Measurements from ENCODE around the gene TRAF3IP1.
"Not testable (repeated sequence)": the region's sequence is repeated elsewhere in the genome, so short reads cannot be mapped to it uniquely, and the experiment has no call there.

Gene TRAF3IP1, protein sequence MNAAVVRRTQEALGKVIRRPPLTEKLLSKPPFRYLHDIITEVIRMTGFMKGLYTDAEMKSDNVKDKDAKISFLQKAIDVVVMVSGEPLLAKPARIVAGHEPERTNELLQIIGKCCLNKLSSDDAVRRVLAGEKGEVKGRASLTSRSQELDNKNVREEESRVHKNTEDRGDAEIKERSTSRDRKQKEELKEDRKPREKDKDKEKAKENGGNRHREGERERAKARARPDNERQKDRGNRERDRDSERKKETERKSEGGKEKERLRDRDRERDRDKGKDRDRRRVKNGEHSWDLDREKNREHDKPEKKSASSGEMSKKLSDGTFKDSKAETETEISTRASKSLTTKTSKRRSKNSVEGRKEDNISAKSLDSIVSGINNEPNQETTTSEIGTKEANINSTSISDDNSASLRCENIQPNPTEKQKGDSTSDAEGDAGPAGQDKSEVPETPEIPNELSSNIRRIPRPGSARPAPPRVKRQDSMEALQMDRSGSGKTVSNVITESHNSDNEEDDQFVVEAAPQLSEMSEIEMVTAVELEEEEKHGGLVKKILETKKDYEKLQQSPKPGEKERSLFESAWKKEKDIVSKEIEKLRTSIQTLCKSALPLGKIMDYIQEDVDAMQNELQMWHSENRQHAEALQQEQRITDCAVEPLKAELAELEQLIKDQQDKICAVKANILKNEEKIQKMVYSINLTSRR

GRCh38 chr2:238320246-238320647, at the start of gene TRAF3IP1:
Gene TRAF3IP1, plus strand, starts transcription at chr2:238320518. Its CDS starts 145 bp downstream, at chr2:238320663.
- peak; percentile 86 for DNase-seq

DNA sequence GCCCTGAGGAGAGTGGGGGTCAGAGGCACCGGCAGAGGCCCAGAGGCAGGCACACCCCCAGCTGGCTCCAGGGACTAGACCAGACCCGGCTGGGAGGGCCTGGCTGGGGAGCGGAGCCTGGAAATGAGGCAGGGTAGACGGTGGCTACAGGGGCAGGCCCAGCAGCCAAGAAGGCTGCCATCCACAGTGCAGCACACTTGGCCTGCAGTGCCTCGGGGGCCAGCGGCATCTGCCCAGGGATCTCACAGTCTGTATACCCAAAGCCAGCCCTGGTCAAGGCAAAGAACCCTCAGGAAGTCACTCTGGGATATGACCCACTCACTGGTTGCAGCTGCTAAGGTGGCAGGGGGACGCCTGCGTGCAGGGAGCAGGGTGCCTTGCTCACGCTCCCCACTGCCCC, 49.7 kb upstream of the TRAF3IP1 start:
- DNase-seq: no peak

- no peak for DNase-seq
Measured at GRCh38 chr2:238271061-238271554, 49.2 kb upstream of the TRAF3IP1 start.

GRCh38 chr2:238271686-238272085, 48.6 kb upstream of the TRAF3IP1 start:
- DNase-seq: not testable (repeated sequence)

DNA sequence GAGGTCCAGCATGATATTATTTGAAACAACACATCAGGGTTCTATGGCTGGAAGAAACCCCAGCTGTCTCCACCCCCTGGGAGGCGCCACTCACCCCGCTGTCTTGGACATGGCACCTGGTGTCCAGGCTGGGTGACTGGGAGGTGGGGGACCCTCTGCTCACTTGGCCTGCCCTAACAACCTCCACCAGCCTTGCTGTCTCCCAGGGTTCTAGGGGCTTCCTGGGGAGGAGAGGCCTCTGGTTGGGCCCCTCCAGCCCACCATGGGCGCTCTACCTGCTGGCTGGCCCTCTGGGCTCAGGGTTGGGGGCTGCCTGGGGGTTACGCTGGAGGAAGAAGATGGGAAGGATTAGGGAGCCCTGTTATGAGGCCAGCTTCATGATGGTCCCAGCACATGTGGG, 48.2 kb upstream of the TRAF3IP1 start:
- no peak for DNase-seq

DNA sequence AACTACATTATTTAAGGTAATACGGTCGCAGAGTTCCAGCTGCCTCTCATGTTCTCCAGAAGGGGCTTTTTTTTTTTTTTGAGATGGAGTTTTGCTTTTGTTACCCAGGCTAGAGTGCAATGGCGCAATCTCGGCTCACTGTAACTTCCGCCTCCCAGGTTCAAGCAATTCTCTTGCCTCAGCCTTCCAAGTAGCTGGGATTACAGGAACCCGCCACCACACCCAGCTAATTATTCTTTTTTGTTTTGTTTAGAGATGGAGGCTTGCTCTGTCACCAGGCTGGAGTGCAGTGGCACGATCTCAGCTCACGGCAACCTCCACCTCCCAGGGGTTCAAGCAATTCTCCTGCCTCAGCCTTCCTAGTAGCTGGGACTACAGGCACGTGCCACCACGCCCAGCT, 46.9 kb upstream of the TRAF3IP1 start:
- not testable (repeated sequence) for DNase-seq

DNA sequence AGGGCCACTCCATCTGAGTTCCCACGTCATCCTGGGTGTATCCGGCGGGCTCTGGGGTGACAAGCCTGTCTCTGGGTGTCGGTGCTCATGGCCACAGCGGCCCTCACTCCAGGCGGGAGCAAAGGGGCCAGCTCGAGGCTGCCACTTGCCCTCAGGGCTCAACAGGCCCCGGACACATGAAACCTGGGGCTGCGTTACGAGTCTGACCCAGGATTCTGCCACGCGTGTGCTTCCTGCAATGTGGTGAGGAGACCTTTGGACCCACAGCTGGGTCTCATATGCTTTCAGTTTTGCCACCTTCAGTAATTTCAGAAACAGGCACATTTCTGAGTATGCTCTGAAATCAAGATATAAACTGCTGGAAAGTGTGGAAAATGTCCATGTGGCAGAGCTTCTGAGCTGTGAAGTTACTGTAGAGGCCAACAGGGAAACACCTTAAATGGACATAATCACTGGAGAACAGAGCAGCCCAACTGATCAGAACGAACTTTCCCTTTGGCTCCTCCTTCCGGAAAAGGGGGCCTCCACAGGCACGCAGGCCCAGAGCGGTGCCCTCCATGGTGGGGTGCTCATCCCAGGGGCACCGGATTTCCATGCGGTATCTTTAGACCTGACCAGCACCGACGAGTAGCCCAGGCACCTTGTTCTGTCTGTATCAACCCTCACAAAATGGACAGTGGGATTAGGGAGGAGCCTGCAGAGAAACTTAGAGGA, 46.0 kb upstream of the TRAF3IP1 start:
- no peak for DNase-seq

GRCh38 chr2:238277695-238278094, 42.6 kb upstream of the TRAF3IP1 start:
- no peak for DNase-seq

DNA sequence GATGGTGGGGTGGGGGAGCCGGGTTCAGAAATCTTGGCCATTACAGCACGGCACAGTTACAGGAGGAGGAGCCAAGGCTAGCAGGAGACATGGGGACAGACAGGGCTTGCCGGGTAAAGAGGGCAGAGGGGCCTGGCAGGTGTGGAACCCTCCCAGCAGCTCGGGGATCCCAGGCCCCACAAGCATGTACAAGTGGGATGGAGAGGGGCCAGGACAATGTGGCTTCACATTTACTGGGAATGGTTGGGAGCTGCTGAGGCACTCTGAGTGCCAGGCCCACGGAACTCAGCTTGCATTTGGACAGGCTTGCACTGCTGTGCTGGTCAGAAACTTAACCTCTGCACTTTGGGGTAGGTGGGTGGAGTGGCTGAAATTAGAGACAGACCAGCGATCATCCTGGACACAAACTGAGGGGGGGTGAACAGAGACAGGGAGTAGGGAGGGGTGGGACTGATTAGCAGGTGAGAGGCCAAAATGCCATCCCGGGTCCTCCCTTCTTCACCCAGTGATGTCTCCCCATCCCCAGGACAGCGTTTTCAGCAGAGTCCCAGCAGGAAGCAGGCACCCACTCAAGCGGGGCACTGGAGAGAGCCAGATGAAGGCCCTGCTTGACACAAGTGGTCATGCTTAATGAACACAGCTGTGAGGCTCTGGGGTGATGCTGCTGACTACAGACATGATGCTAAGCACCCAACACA, 41.5 kb upstream of the TRAF3IP1 start:
- no peak for DNase-seq

DNA sequence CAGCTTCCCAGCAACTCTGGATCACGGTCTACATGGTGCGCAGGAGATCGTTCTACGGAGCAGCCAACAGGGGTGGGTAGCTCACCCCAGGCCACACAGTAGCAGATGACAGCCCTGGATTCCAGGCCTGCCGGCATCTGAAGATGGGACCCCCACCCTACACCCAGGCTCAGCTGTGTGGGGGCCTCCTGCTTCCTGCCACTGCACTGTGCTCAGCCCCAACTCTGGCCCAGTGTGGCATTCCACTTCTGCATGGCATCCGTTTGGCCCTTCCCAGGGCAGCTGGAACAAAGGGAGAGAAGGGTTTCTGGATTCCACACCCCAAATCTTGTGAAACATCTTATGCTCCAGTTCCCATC, 41.0 kb upstream of the TRAF3IP1 start:
- no peak for DNase-seq

- no peak for DNase-seq
Measured at GRCh38 chr2:238280083-238280825, 40.1 kb upstream of the TRAF3IP1 start.

GRCh38 chr2:238281826-238282480, 38.4 kb upstream of the TRAF3IP1 start:
- DNase-seq: no peak

DNA sequence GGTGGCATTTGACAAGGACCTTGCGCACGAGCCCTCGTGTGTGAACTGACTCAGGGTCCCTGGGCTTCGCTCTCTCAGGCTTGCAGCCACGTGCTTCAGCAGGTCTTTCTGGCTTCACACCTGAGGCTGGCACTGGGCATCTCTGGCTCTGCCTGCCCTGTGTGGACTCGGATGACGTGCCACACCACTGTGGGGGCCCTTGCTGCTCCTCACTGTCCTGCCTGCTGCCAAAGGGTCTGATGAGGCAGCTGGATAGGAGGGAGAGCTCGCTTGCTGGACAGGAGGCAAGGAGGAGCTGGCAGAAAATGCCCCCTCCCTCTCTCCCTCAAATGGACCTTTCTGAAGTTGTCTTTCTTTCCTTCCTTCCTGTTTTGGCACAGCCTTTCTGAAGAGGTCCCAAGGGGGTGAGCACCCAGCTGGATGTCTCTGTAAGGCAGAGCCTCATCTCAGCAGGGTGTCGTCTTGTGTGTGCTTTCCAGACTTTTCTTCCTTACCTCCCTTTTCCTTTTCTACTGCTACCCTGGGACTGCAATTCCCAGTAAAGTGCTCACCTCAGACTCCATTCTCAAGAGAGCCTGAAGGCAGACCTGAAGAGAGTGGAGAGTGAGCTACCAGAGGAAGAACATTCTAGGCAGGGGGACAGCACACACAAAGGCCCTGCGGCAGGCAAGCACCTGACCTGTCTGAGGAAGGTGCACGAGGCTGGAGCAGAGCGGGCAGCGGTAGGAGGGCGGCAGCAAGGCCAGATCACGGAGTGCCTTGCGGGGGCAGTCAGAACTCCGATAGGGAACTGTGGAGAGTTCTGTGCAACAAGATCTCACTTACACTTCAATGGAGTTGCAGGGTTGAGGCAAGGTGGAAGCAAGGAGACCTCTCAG, 37.2 kb upstream of the TRAF3IP1 start:
- DNase-seq: no peak

GRCh38 chr2:238284802-238285515, 35.4 kb upstream of the TRAF3IP1 start:
- no peak for DNase-seq

DNA sequence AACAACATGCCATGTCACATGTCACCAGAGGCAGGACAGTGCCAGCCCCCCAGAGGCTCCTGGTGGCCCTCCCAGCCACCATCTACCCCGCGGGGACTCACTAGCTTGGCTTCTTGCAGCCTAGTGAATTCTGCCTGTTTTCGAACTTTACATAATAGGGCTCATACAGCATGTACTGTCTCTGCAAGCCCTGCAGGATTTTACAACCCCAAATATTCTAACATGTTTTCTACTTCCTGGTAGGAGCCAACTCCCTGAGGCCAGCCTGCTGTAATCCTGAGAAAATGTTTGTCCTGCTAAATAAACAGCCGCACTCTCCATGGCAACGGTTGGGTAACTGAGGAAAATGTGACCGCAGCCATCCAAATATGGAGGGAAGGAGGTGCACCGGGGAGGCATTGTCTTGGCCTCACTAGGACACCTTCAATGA, 34.6 kb upstream of the TRAF3IP1 start:
- no peak for DNase-seq

- no peak for DNase-seq
Measured at GRCh38 chr2:238286095-238286494, 34.2 kb upstream of the TRAF3IP1 start.

- no peak for DNase-seq
Measured at GRCh38 chr2:238286551-238286950, 33.8 kb upstream of the TRAF3IP1 start.

DNA sequence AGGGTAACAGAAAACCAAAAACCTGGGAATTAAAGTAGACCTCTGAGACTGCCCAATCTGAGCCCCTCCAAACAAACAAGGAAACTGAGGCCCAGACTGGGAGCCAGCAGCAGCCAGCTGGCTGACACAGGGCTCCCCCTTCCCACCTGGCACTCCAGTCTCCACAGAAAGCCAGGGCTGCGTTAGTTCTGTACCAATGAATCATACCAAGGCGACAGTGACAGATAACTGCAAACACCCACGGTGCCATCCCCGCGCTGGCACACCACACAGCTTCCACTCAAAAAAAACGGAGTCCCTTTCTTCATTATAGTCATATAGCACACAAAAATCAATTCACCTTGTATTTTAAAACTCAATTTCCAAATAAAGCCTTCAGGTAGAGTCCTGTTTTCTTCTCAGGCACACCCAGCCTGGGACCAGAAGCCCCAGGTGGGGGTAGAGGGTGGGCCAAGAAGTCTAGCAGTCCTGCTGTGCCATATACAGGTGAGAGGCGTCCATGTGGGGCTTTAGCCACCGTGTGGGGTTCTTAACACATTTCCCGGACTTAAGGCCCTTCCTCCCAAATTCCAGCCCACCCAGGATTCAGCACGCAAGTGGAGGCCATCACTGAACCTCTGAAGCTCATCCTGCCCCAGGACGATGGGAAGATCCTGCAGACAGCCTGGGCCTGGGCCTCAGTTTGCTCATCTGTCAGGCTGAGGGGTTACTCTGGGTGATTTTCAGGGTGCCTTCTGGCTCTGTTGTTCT, 33.2 kb upstream of the TRAF3IP1 start:
- DNase-seq: no peak

Data from activated CD8-positive, alpha-beta memory T cell treated with anti-CD3 and anti-CD28 coated beads, Interleukin-2, amount 50 U/mL, for 4 hours (primary cell).